GM12892 (cell line): ENCODE measurements around the gene WDR27.

Source experiments
- POLR2A ChIP-seq: IDR thresholded peaks from 2 replicates; pipeline ENCODE4 v1.6.1; 2011; ENCODE audit warnings: low read depth, low read length, control low read depth
- POLR2AphosphoS5 ChIP-seq: IDR thresholded peaks from 2 replicates; pipeline ENCODE4 v1.6.1; 2011; ENCODE audit warnings: low read depth, low read length, control low read depth
- TAF1 ChIP-seq: IDR thresholded peaks from 2 replicates; pipeline ENCODE4 v1.6.1; 2011; ENCODE audit warnings: low read depth, mild to moderate bottlenecking, control low read depth, low read length, borderline replicate concordance

DNA sequence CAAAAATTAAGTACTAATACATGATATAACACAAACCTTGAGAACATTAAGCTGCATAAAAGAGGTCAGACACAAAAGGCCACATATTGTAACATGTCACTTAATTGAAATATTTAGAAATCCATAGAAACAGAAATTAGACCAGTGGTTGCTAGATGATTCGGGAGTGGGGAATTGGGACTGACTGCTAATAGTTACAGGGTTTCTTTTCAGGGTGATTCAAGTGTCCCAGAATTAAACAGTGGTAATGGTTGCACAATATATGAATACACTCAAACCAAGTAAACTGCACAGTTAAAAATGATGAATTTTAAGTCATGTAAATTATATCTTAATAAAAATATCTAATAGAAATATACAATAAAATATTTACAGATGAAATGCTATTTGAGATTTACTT lies 174.5 kb downstream of the WDR27 start:
- TF ChIP-seq POLR2AphosphoS5 (no peak), POLR2A (no peak), TAF1 (no peak)
